Peyer's patch (tissue), 4 donors: ENCODE results near the gene NKAIN2.

Experiments
- CTCF ChIP-seq, 6 experiments: fragments of 450-650 bp in 4 of 6; fragments of 200-600 bp in 2 of 6; sonication (generic) in 1 of 6; IDR thresholded peaks; one replicate each; pipeline ENCODE4 v1.5.1; 2017 to 2019; ENCODE audit warnings: antibody characterized with exemption in 6 of 6, mild to moderate bottlenecking in 3 of 6, moderate library complexity in 1 of 6
- POLR2A ChIP-seq, 2 donors: fragments of 450-650 bp; IDR thresholded peaks; one replicate each; pipeline ENCODE4 v1.5.1; 2017; ENCODE audit warnings: antibody characterized with exemption in 2 of 2, mild to moderate bottlenecking in 2 of 2, moderate library complexity in 2 of 2

GRCh38 chr6:124793398-124793797 lies 989.7 kb downstream of the NKAIN2 start:
- no peak for TF ChIP-seq CTCF (IDR thresholded peaks at IDR 0.05)
- TF ChIP-seq POLR2A (IDR thresholded peaks at IDR 0.05): no peak
